ENCODE measurements around the gene SLMAP. TPM values are rescaled to one million over a fixed set of nuclear protein-coding genes. Genes with fewer than 3 reads are reported as not detected.

The SLMAP gene
- polyA plus RNA-seq, 2 of the 4 experiments (the other 2 are of a cell fraction) = 15.2 to 33.1 TPM

DNA sequence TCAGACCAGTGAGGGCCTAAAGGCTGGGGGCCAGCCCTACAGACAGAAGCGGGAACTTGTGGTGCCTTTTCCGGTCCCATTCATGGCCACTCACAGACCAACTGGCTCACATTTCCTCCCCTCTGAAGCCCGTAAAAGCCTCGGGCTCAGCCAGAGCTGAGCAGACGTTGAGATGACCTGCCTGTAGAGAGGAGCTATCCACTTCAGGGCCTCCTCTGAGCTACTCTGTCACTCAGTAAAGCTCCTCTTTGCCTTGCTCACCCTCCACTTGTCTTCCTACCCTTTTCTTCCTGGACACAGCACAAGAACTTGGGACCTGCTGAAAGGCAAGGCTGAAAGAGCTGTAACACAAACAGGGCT, 53.5 kb downstream of the SLMAP start:
- ATAC-seq = no peak
- Histone ChIP-seq H3K4me2 (no peak overlapping the region), H3K4me1 (peaks cover 18% of the 10 kb centered on the region), H3K9me3 (0 out of 3 replicates have a peak, but pooled peaks cover 5% of the 10 kb centered on the region), H3K4me3 (no peak overlapping the region), H3K27ac (no peak overlapping the region)
- 92% methylated on average over 5 of the region's 5 CpGs for WGBS (ENCODE audit: missing lambda C conversion rate)
- CTCF ChIA-PET = interaction anchor here (1.5 kb wide), 1 partner anchor 20 kb away, joined by 4 read pairs; no protein-coding TSS in a partner anchor
- no peak for FAIRE-seq
- POLR2A ChIA-PET = no interaction called here
- DNase-seq (ENCODE audit: low read depth in 1 of 2, low spot score in 1 of 2) = no peak
- TF ChIP-seq CEBPB (IDR thresholded peaks at IDR 0.05) = no peak
- TF ChIP-seq RFX5 (IDR thresholded peaks at IDR 0.05) = no peak
- no peak for TF ChIP-seq ESRRA (IDR thresholded peaks at IDR 0.05; ENCODE audit: borderline replicate concordance, low read length)
- no peak for TF ChIP-seq HOXA7 (CRISPR knock-in tag; IDR thresholded peaks at IDR 0.05)
- no peak for TF ChIP-seq FOXS1 (CRISPR knock-in tag; IDR thresholded peaks at IDR 0.05)

DNA sequence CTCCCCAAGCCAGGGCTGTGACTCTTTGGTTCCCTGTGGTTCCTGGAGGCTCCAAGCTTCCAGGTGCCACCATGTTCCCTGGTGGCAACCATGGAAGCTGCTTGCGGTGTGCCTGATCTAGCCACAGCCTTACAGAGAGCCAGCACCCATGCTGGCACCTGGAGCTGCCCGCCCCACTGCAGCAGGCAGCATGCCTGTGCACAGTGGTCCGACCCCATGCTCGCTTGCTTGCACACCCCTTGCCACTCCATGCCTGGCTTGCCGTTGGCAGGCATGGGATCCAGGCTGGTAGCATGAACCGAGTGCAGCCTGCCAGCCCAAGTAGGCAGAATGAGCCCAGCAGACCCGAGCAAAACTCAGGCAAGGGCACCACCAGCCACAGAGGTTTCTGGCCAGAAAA, 53.9 kb downstream of the SLMAP start:
- Histone ChIP-seq H3K4me2 (no peak overlapping the region), H3K9me3 (0 out of 3 replicates have a peak, but pooled peaks cover 5% of the 10 kb centered on the region), H3K4me1 (peaks cover 14% of the 10 kb centered on the region), H3K4me3 (no peak overlapping the region), H3K27ac (no peak overlapping the region)
- ChIA-PET CTCF (interaction anchor here (1.5 kb wide), 1 partner anchor 20 kb away, joined by 4 read pairs; no protein-coding TSS in a partner anchor), POLR2A (no interaction called here)
- WGBS (ENCODE audit: missing lambda C conversion rate) = 95% methylated on average over 2 of the region's 7 CpGs
- ATAC-seq = no peak
- DNase-seq (ENCODE audit: low read depth in 1 of 2, low spot score in 1 of 2) = no peak
- no peak for FAIRE-seq
- TF ChIP-seq, protein P1, sequence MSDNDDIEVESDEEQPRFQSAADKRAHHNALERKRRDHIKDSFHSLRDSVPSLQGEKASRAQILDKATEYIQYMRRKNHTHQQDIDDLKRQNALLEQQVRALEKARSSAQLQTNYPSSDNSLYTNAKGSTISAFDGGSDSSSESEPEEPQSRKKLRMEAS (IDR thresholded peaks at IDR 0.05) = no peak
- TF ChIP-seq SMC3 (IDR thresholded peaks at IDR 0.05) (no peak), JUNB (IDR thresholded peaks at IDR 0.05) (no peak), NFE2L2 (conservative IDR thresholded peaks at IDR 0.05; ENCODE audit: low read length) (no peak), EP300 (IDR thresholded peaks at IDR 0.05) (no peak), PHF8 (IDR thresholded peaks at IDR 0.05; ENCODE audit: borderline replicate concordance, low read depth) (no peak), CBX8 (IDR thresholded peaks at IDR 0.05) (no peak), KDM5A (IDR thresholded peaks at IDR 0.05) (no peak), SREBF2 (IDR thresholded peaks at IDR 0.05) (no peak), MAFK (IDR thresholded peaks at IDR 0.05; ENCODE audit: partially characterized antibody) (no peak), RARB (CRISPR knock-in tag; IDR thresholded peaks at IDR 0.05) (no peak), EHF (CRISPR knock-in tag; IDR thresholded peaks at IDR 0.05) (no peak)
- TF ChIP-seq, protein P2, sequence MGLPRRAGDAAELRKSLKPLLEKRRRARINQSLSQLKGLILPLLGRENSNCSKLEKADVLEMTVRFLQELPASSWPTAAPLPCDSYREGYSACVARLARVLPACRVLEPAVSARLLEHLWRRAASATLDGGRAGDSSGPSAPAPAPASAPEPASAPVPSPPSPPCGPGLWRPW (IDR thresholded peaks at IDR 0.05) = no peak
- TF ChIP-seq, protein P3, sequence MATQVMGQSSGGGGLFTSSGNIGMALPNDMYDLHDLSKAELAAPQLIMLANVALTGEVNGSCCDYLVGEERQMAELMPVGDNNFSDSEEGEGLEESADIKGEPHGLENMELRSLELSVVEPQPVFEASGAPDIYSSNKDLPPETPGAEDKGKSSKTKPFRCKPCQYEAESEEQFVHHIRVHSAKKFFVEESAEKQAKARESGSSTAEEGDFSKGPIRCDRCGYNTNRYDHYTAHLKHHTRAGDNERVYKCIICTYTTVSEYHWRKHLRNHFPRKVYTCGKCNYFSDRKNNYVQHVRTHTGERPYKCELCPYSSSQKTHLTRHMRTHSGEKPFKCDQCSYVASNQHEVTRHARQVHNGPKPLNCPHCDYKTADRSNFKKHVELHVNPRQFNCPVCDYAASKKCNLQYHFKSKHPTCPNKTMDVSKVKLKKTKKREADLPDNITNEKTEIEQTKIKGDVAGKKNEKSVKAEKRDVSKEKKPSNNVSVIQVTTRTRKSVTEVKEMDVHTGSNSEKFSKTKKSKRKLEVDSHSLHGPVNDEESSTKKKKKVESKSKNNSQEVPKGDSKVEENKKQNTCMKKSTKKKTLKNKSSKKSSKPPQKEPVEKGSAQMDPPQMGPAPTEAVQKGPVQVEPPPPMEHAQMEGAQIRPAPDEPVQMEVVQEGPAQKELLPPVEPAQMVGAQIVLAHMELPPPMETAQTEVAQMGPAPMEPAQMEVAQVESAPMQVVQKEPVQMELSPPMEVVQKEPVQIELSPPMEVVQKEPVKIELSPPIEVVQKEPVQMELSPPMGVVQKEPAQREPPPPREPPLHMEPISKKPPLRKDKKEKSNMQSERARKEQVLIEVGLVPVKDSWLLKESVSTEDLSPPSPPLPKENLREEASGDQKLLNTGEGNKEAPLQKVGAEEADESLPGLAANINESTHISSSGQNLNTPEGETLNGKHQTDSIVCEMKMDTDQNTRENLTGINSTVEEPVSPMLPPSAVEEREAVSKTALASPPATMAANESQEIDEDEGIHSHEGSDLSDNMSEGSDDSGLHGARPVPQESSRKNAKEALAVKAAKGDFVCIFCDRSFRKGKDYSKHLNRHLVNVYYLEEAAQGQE (IDR thresholded peaks at IDR 0.05) = no peak
- TF ChIP-seq, protein P4, sequence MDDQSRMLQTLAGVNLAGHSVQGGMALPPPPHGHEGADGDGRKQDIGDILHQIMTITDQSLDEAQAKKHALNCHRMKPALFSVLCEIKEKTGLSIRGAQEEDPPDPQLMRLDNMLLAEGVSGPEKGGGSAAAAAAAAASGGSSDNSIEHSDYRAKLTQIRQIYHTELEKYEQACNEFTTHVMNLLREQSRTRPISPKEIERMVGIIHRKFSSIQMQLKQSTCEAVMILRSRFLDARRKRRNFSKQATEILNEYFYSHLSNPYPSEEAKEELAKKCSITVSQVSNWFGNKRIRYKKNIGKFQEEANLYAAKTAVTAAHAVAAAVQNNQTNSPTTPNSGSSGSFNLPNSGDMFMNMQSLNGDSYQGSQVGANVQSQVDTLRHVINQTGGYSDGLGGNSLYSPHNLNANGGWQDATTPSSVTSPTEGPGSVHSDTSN (IDR thresholded peaks at IDR 0.05) = no peak
- TF ChIP-seq, protein P5, sequence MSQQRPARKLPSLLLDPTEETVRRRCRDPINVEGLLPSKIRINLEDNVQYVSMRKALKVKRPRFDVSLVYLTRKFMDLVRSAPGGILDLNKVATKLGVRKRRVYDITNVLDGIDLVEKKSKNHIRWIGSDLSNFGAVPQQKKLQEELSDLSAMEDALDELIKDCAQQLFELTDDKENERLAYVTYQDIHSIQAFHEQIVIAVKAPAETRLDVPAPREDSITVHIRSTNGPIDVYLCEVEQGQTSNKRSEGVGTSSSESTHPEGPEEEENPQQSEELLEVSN (IDR thresholded peaks at IDR 0.05; ENCODE audit: borderline replicate concordance, low read depth) = no peak
